Activated CD8-positive, alpha-beta T cell treated with anti-CD3 and anti-CD28 coated beads, Interleukin-2, amount 10 ng/mL, durations not matched to agents 7 days and 5 days (primary cell): Measurements from ENCODE around the gene GPR132. TPM values are rescaled to one million over a fixed set of nuclear protein-coding genes. Genes with fewer than 3 reads are reported as not detected.

Experiments
- ATAC-seq: fragments of 150-1000 bp; cut with Tn5 transposase; one replicate; pipeline ENCODE4 v1.10.0; 2021; ENCODE audit warnings: moderate library complexity
- CTCF ChIA-PET: fragments of 350-600 bp; sonication (Branson Sonifier 250); formaldehyde crosslinking; loops from one replicate; lab custom pipeline; 2021; ENCODE audit warnings: antibody characterized with exemption; lab: Charles Lee
- POLR2A ChIA-PET: fragments of 350-600 bp; sonication (Branson Sonifier 250); formaldehyde crosslinking; loops from one replicate; lab custom pipeline; 2021; ENCODE audit warnings: antibody characterized with exemption; lab: Charles Lee
- DNase-seq: peaks from one replicate; pipeline ENCODE4 v3.0.0-alpha.2; 2020
- H3K27ac Mint-ChIP-seq: one replicate; pipeline ENCODE4 v1.8.0; 2021; ENCODE audit warnings: mild to moderate bottlenecking, mixed read lengths
- H3K27me3 Mint-ChIP-seq: one replicate; pipeline ENCODE4 v1.8.0; 2021; ENCODE audit warnings: low read depth, mixed read lengths
- H3K36me3 Mint-ChIP-seq: one replicate; pipeline ENCODE4 v1.8.0; 2021; ENCODE audit warnings: low read depth, mixed read lengths
- H3K4me1 Mint-ChIP-seq: one replicate; pipeline ENCODE4 v1.8.0; 2021; ENCODE audit warnings: low read depth, mixed read lengths
- H3K4me3 Mint-ChIP-seq: one replicate; pipeline ENCODE4 v1.8.0; 2021; ENCODE audit warnings: mild to moderate bottlenecking, mixed read lengths
- H3K9me3 Mint-ChIP-seq: one replicate; pipeline ENCODE4 v1.8.0; 2022; ENCODE audit warnings: mixed read lengths; ENCODE audit not compliant: insufficient read depth
- total RNA-seq, 2 experiments: library from RNA; stranded (reverse); gene quantifications; one replicate each; pipeline ENCODE4 v1.2.3, GENCODE V29; 2021

GPR132 gene
- total RNA-seq, 2 experiments from 2014 or later, result 35.7 to 40.4 TPM

GRCh38 chr14:105025429-105025828 is 39.8 kb downstream of the GPR132 start:
- Mint-ChIP-seq H3K27ac (peak overlapping the region; percentile 83), H3K27me3 (no peaks in the 10 kb centered on the region), H3K9me3 (no peaks in the 10 kb centered on the region), H3K4me3 (no peak overlapping the region), H3K36me3 (peaks cover 6% of the 10 kb centered on the region), H3K4me1 (peaks cover 40% of the 10 kb centered on the region)
- ATAC-seq (no peak), DNase-seq (no peak)
- ChIA-PET CTCF (interaction anchor here (1.0 to 4.4 kb wide), 3 partner anchors 10 to 19 kb away, joined by 3 to 38 read pairs (median 3); no protein-coding TSS in a partner anchor), POLR2A (interaction anchor here (0.6 kb wide), 1 partner anchor 40 kb away, joined by 3 read pairs; the partner anchor contains the start of gene GPR132)

- Mint-ChIP-seq H3K4me1 (peaks cover 49% of the 10 kb centered on the region), H3K27ac (no peak overlapping the region), H3K27me3 (no peaks in the 10 kb centered on the region), H3K9me3 (no peaks in the 10 kb centered on the region), H3K36me3 (peaks cover 20% of the 10 kb centered on the region), H3K4me3 (no peak overlapping the region)
- ChIA-PET CTCF (no interaction called here), POLR2A (interaction anchor here (1.1 kb wide), 1 partner anchor 277 kb away, joined by 7 read pairs; no protein-coding TSS in a partner anchor)
- ATAC-seq, result no peak
- DNase-seq, result no peak
These were observed 41.3 kb downstream of the GPR132 start for GRCh38 chr14:105023791-105024480.

GRCh38 chr14:105023144-105023543 is 42.1 kb downstream of the GPR132 start:
- no peak for ATAC-seq
- Mint-ChIP-seq H3K27me3 (no peaks in the 10 kb centered on the region), H3K4me3 (peak overlapping the region; percentile 16), H3K36me3 (peaks cover 28% of the 10 kb centered on the region), H3K9me3 (no peaks in the 10 kb centered on the region), H3K4me1 (peaks cover 56% of the 10 kb centered on the region), H3K27ac (no peak overlapping the region)
- ChIA-PET CTCF (interaction anchor here (1.2 kb wide), 1 partner anchor 33 kb away, joined by 3 read pairs; no protein-coding TSS in a partner anchor), POLR2A (interaction anchor here (1.1 kb wide), 1 partner anchor 278 kb away, joined by 7 read pairs; no protein-coding TSS in a partner anchor)
- no peak for DNase-seq

- Mint-ChIP-seq H3K4me3 (peak overlapping the region; percentile 93), H3K27ac (peak overlapping the region; percentile 85), H3K36me3 (peaks cover 33% of the 10 kb centered on the region), H3K4me1 (peaks cover 62% of the 10 kb centered on the region), H3K9me3 (no peaks in the 10 kb centered on the region), H3K27me3 (no peaks in the 10 kb centered on the region)
- DNase-seq, result no peak
- no peak for ATAC-seq
- ChIA-PET POLR2A (no interaction called here), CTCF (interaction anchor here (1.2 kb wide), 1 partner anchor 32 kb away, joined by 3 read pairs; no protein-coding TSS in a partner anchor)
These were observed 43.0 kb downstream of the GPR132 start for GRCh38 chr14:105022276-105022670.

GRCh38 chr14:105021656-105022275 is 43.5 kb downstream of the GPR132 start:
- no peaks in the 10 kb centered on the region for H3K9me3 Mint-ChIP-seq
- ATAC-seq (peak; percentile 1), DNase-seq (peak; percentile 52)
- peak overlapping the region; percentile 93 for H3K4me3 Mint-ChIP-seq
- CTCF ChIA-PET, result interaction anchor here (1.0 to 3.3 kb wide), 4 partner anchors 10 to 64 kb away, joined by 3 to 36 read pairs (median 5); no protein-coding TSS in a partner anchor
- peak overlapping the region; percentile 85 for H3K27ac Mint-ChIP-seq
- H3K27me3 Mint-ChIP-seq, result no peaks in the 10 kb centered on the region
- H3K4me1 Mint-ChIP-seq, result peaks cover 62% of the 10 kb centered on the region
- POLR2A ChIA-PET, result interaction anchor here (1.0 to 2.9 kb wide), 6 partner anchors 10 to 44 kb away, joined by 3 to 15 read pairs (median 5); partner anchors contain the start of gene GPR132
- H3K36me3 Mint-ChIP-seq, result peaks cover 34% of the 10 kb centered on the region

GRCh38 chr14:105020815-105021655 is 44.2 kb downstream of the GPR132 start, which contains the start of gene CDCA4:
CDCA4 (minus strand) TSS chr14:105021083; CDS start chr14:105011929, 9,154 bp downstream.
- DNase-seq (peak; percentile 97), ATAC-seq (peak; percentile 90)
- H3K27me3 Mint-ChIP-seq, result no peaks in the 10 kb centered on the region
- ChIA-PET POLR2A (interaction anchor here (0.6 to 2.9 kb wide), 15 partner anchors 10 to 269 kb away, joined by 3 to 15 read pairs (median 5); partner anchors contain the start of gene GPR132), CTCF (interaction anchor here (1.0 to 3.3 kb wide), 4 partner anchors 11 to 65 kb away, joined by 5 to 36 read pairs (median 5); no protein-coding TSS in a partner anchor)
- peaks cover 65% of the 10 kb centered on the region for H3K4me1 Mint-ChIP-seq
- no peaks in the 10 kb centered on the region for H3K9me3 Mint-ChIP-seq
- H3K36me3 Mint-ChIP-seq, result peaks cover 40% of the 10 kb centered on the region
- H3K4me3 Mint-ChIP-seq, result peak within 1 kb of the TSS; percentile 93
- peak within 1 kb of the TSS; percentile 91 for H3K27ac Mint-ChIP-seq

- Mint-ChIP-seq H3K9me3 (no peaks in the 10 kb centered on the region), H3K4me3 (peak overlapping the region; percentile 92), H3K27me3 (no peaks in the 10 kb centered on the region), H3K36me3 (peaks cover 45% of the 10 kb centered on the region), H3K27ac (peak overlapping the region; percentile 91), H3K4me1 (peaks cover 67% of the 10 kb centered on the region)
- peak; percentile 60 for DNase-seq
- ChIA-PET POLR2A (interaction anchor here (0.6 to 2.9 kb wide), 16 partner anchors 11 to 268 kb away, joined by 3 to 15 read pairs (median 4); partner anchors contain the start of gene GPR132), CTCF (interaction anchor here (0.8 to 3.3 kb wide), 5 partner anchors 11 to 45 kb away, joined by 3 to 36 read pairs (median 5); no protein-coding TSS in a partner anchor)
- ATAC-seq, result peak; percentile 19
These were observed 45.1 kb downstream of the GPR132 start for GRCh38 chr14:105019861-105020814.

GRCh38 chr14:105018414-105018813 is 46.8 kb downstream of the GPR132 start:
- Mint-ChIP-seq H3K4me3 (peak overlapping the region; percentile 92), H3K27ac (peak overlapping the region; percentile 60), H3K4me1 (peaks cover 67% of the 10 kb centered on the region), H3K9me3 (no peaks in the 10 kb centered on the region), H3K27me3 (no peaks in the 10 kb centered on the region), H3K36me3 (peaks cover 48% of the 10 kb centered on the region)
- POLR2A ChIA-PET, result interaction anchor here (0.9 to 1.0 kb wide), 2 partner anchors 28 to 33 kb away, joined by 4 read pairs; no protein-coding TSS in a partner anchor
- DNase-seq, result no peak
- CTCF ChIA-PET, result interaction anchor here (1.0 to 3.3 kb wide), 3 partner anchors 27 to 68 kb away, joined by 3 to 36 read pairs (median 3); partner anchors contain the start of gene GPR132
- ATAC-seq, result no peak

- Mint-ChIP-seq H3K9me3 (no peaks in the 10 kb centered on the region), H3K27ac (peak overlapping the region; percentile 64), H3K4me3 (peak overlapping the region; percentile 16), H3K27me3 (no peaks in the 10 kb centered on the region), H3K36me3 (peaks cover 66% of the 10 kb centered on the region), H3K4me1 (peaks cover 64% of the 10 kb centered on the region)
- DNase-seq, result no peak
- CTCF ChIA-PET, result interaction anchor here (1.6 kb wide), 2 partner anchors 30 to 72 kb away, joined by 3 to 6 read pairs; no protein-coding TSS in a partner anchor
- ATAC-seq, result no peak
- POLR2A ChIA-PET, result interaction anchor here (1.0 kb wide), 1 partner anchor 19 kb away, joined by 3 read pairs; no protein-coding TSS in a partner anchor
These were observed 49.3 kb downstream of the GPR132 start for GRCh38 chr14:105015905-105016304.
